ENCODE data around the gene RCOR1.

GRCh38 chr14:102663440-102663839 lies 71.0 kb downstream of the RCOR1 start:
- TF ChIP-seq POLR2A (IDR thresholded peaks at IDR 0.05) = no peak
- TF ChIP-seq CTCF (IDR thresholded peaks at IDR 0.05) = no peak

Data from ovary (tissue), 3 donors.